ENCODE measurements around the gene HEATR3. TPM values are rescaled to one million over a fixed set of nuclear protein-coding genes. Genes with fewer than 3 reads are reported as not detected.

HEATR3 gene
- total and polyA plus RNA-seq, 2 of the 8 experiments (the other 6 are each of a cell fraction or from before 2014, with no cell fraction given), result 13.0 to 29.2 TPM

DNA sequence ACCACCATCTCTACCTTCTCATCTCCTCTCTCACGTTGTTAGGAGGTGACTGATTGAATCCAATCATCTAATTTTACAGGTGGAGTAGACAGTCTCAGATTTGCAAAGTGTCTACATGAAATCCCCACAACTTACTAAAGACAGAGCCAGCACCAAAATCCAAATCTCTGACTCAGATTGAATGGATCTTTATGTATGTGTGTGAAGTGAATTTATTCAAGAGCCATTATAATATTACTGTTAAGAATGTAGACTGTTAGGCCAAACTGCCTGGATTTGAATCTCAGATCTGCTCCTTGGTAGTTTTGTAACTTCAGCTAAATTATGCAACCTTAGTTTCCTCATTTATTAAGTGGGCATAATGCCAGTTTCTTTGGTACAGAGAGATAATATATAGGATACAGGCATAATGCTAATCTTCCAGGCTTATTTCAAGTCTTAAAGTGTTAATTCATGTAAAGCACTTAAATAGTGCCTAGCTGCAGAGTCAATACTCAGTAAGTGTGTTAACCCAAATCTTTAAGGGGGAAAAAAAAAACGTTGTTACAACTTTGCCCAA lies 28.0 kb upstream of the HEATR3 start:
- WGBS, 2 experiments (ENCODE audit: extremely low coverage in 1 of 2, insufficient coverage in 1 of 2, insufficient read length in 1 of 2, insufficient replicate concordance in 2 of 2, low coverage in 1 of 2, low lambda C conversion rate in 2 of 2, missing lambda C conversion rate in 1 of 2), result 86% methylated on average over 2 of the region's 2 CpGs; no CpG with 5 or more reads in 1 of the 2 experiments
- Histone ChIP-seq H4K91ac (replicated peaks; ENCODE audit: insufficient read length, low read length) (no peak overlapping the region), H4K8ac (ENCODE audit: extremely low read depth, insufficient read depth, low read length) (no peak overlapping the region)
- TF ChIP-seq MAFK (IDR thresholded peaks at IDR 0.05; ENCODE audit: low read depth, low read length) (no peak), USF2 (IDR thresholded peaks at IDR 0.05; ENCODE audit: low read length) (no peak), ASH2L (IDR thresholded peaks at IDR 0.05; ENCODE audit: low read length) (no peak), EGR1 (IDR thresholded peaks at IDR 0.05; ENCODE audit: borderline replicate concordance, low read depth, low read length) (no peak), CTBP2 (IDR thresholded peaks at IDR 0.05; ENCODE audit: borderline replicate concordance, insufficient read depth, insufficient read length, low read length) (no peak), GABPA (IDR thresholded peaks at IDR 0.05; ENCODE audit: borderline replicate concordance, insufficient read depth, low read length) (no peak), TEAD4 (IDR thresholded peaks at IDR 0.05; ENCODE audit: low read depth, low read length) (no peak), SIRT6 (IDR thresholded peaks at IDR 0.05; ENCODE audit: low read length) (no peak), SP1 (IDR thresholded peaks at IDR 0.05; ENCODE audit: low read depth, low read length) (no peak), POU5F1 (IDR thresholded peaks at IDR 0.05; ENCODE audit: low read depth, low read length) (no peak), BACH1 (IDR thresholded peaks at IDR 0.05; ENCODE audit: low read length) (no peak), HDAC2 (IDR thresholded peaks at IDR 0.05; ENCODE audit: borderline replicate concordance in 1 of 2, low read depth in 2 of 2, low read length in 2 of 2) (no peak)
- TF ChIP-seq, protein P1, sequence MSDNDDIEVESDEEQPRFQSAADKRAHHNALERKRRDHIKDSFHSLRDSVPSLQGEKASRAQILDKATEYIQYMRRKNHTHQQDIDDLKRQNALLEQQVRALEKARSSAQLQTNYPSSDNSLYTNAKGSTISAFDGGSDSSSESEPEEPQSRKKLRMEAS (IDR thresholded peaks at IDR 0.05), result no peak

More for the DNA sequence above, 28.0 kb upstream of the HEATR3 start:
- CTCF ChIA-PET (ENCODE audit: partially characterized antibody), result interaction anchor here (0.9 kb wide), 1 partner anchor 13 kb away, joined by 4 read pairs; the partner anchor contains the start of gene CNEP1R1
- Histone ChIP-seq H3K56ac (replicated peaks; ENCODE audit: insufficient read length, low read depth, low read length) (no peak overlapping the region), H2BK20ac (ENCODE audit: low read length) (no peak overlapping the region), H3K79me1 (ENCODE audit: low read depth, low read length) (no peaks in the 10 kb centered on the region), H4K5ac (ENCODE audit: insufficient read length, low read depth, low read length) (no peak overlapping the region), H3K14ac (ENCODE audit: insufficient read length) (no peak overlapping the region), H2AK5ac (ENCODE audit: low read depth, low read length) (no peak overlapping the region), H4K20me1 (replicated peaks in 1 of 2; ENCODE audit: control insufficient read depth in 1 of 2, insufficient read depth in 2 of 2, low read length in 2 of 2) (peaks cover 0 to under 1% of the 10 kb centered on the region in 2 experiments), H3K36me3 (ENCODE audit: control insufficient read depth in 2 of 4, insufficient read depth in 4 of 4, low read length in 3 of 4) (peaks cover 0 to 20% (median 8%) of the 10 kb centered on the region in 4 experiments; a peak in 4 of 8 replicates), H2BK5ac (ENCODE audit: low read depth, low read length) (no peak overlapping the region), H2AFZ (ENCODE audit: low read length) (no peak overlapping the region), H3K27ac (ENCODE audit: low read depth, low read length) (no peak overlapping the region), H3K9me3 (ENCODE audit: insufficient read depth in 2 of 2, low read depth in 1 of 2, low read length in 1 of 2) (no peaks in the 10 kb centered on the region), H3K23me2 (ENCODE audit: low read depth, low read length) (no peaks in the 10 kb centered on the region), H3K23ac (ENCODE audit: insufficient read length) (no peak overlapping the region), H3K4me1 (replicated peaks in 1 of 4; ENCODE audit: control insufficient read depth in 3 of 4, insufficient read depth in 4 of 4, low read length in 3 of 4) (no peaks in the 10 kb centered on the region), H3K9ac (replicated peaks in 1 of 4; ENCODE audit: extremely low read depth in 1 of 4, low read depth in 3 of 4, low read length in 3 of 4) (no peak overlapping the region), H2BK15ac (ENCODE audit: low read length) (no peak overlapping the region), H2BK12ac (ENCODE audit: low read depth, low read length) (no peak overlapping the region), H3K4ac (replicated peaks; ENCODE audit: insufficient read length, low read depth, low read length) (no peak overlapping the region), H3K27me3 (replicated peaks in 1 of 4; ENCODE audit: control insufficient read depth in 3 of 4, extremely low read depth in 1 of 4, insufficient read depth in 3 of 4, low read length in 3 of 4) (no peaks in the 10 kb centered on the region), H3K4me3 (ENCODE audit: extremely low read depth in 1 of 4, insufficient read depth in 2 of 4, low read depth in 3 of 4, low read length in 4 of 4) (no peak overlapping the region), H3K79me2 (ENCODE audit: control insufficient read depth in 1 of 2, insufficient read depth in 2 of 2, low read length in 2 of 2) (no peaks in the 10 kb centered on the region), H3K4me2 (ENCODE audit: insufficient read depth in 1 of 2, low read depth in 2 of 2, low read length in 2 of 2) (no peak overlapping the region), H2BK120ac (replicated peaks; ENCODE audit: low read depth, low read length) (no peak overlapping the region), H3K18ac (ENCODE audit: extremely low read depth, low read length) (no peak overlapping the region)
- POLR2A ChIA-PET (ENCODE audit: partially characterized antibody), result interaction anchor here (0.6 to 1.3 kb wide), 3 partner anchors 13 to 138 kb away, joined by 3 to 5 read pairs (median 3); partner anchors contain the start of gene CNEP1R1
- no peak for DNase-seq (ENCODE audit: low read depth in 1 of 2, low spot score in 2 of 2)
- no peak for FAIRE-seq
